Prostate gland (tissue), 2 donors: Measurements from ENCODE around the gene NAPG.

Experiments used
- POLR2A ChIP-seq: fragments of 450-650 bp; IDR thresholded peaks from one replicate; pipeline ENCODE4 v1.6.1; 2016; ENCODE audit warnings: antibody characterized with exemption, mild to moderate bottlenecking
- TF ChIP-seq, protein P1 (sequence below), 4 experiments: fragments of 200-600 bp in 2 of 4; fragments of 450-650 bp in 2 of 4; sonication (generic) in 2 of 4; IDR thresholded peaks; 1 replicate in 3 of 4; 2 replicates in 1 of 4; pipeline ENCODE4 v1.5.1; 2016 to 2019; ENCODE audit warnings: antibody characterized with exemption in 4 of 4, mild to moderate bottlenecking in 2 of 4, moderate library complexity in 2 of 4

- TF ChIP-seq, protein P1, sequence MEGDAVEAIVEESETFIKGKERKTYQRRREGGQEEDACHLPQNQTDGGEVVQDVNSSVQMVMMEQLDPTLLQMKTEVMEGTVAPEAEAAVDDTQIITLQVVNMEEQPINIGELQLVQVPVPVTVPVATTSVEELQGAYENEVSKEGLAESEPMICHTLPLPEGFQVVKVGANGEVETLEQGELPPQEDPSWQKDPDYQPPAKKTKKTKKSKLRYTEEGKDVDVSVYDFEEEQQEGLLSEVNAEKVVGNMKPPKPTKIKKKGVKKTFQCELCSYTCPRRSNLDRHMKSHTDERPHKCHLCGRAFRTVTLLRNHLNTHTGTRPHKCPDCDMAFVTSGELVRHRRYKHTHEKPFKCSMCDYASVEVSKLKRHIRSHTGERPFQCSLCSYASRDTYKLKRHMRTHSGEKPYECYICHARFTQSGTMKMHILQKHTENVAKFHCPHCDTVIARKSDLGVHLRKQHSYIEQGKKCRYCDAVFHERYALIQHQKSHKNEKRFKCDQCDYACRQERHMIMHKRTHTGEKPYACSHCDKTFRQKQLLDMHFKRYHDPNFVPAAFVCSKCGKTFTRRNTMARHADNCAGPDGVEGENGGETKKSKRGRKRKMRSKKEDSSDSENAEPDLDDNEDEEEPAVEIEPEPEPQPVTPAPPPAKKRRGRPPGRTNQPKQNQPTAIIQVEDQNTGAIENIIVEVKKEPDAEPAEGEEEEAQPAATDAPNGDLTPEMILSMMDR (IDR thresholded peaks at IDR 0.05): no peak
- no peak for TF ChIP-seq POLR2A
Measured at GRCh38 chr18:10558967-10559298, 33.1 kb downstream of the NAPG start.
